Neural crest cell (in vitro differentiated cells): Measurements from ENCODE around the gene VSIG10. TPM values are rescaled to one million over a fixed set of nuclear protein-coding genes. Genes with fewer than 3 reads are reported as not detected.

ENCODE experiments used
- DNase-seq: peaks from one replicate; pipeline ENCODE4 v3.0.0; 2021; ENCODE audit warnings: low read depth, mixed read lengths, low spot score
- H3K27ac Mint-ChIP-seq: one replicate; pipeline ENCODE4 v1.8.0; 2021; ENCODE audit warnings: mild to moderate bottlenecking, mixed read lengths; ENCODE audit not compliant: unreplicated experiment
- H3K27me3 Mint-ChIP-seq: 2 replicates; pipeline ENCODE4 v1.8.0; 2021; ENCODE audit warnings: low read depth, mild to moderate bottlenecking, mixed read lengths
- H3K36me3 Mint-ChIP-seq: 2 replicates; pipeline ENCODE4 v1.8.0; 2021; ENCODE audit warnings: low read depth, mild to moderate bottlenecking, mixed read lengths
- H3K4me1 Mint-ChIP-seq: 2 replicates; pipeline ENCODE4 v1.8.0; 2021; ENCODE audit warnings: mixed read lengths
- H3K4me3 Mint-ChIP-seq: one replicate; pipeline ENCODE4 v1.8.0; 2021; ENCODE audit warnings: mild to moderate bottlenecking, mixed read lengths
- H3K9me3 Mint-ChIP-seq: 2 replicates; pipeline ENCODE4 v1.8.0; 2021; ENCODE audit warnings: mixed read lengths
- CTCF ChIP-seq: fragments of 200-600 bp; sonication (generic); conservative IDR thresholded peaks from 2 replicates; pipeline ENCODE4 v1.5.0; 2021; ENCODE audit warnings: antibody characterized with exemption, mild to moderate bottlenecking
- total RNA-seq: library from RNA; stranded (reverse); gene quantifications from 2 replicates; pipeline ENCODE4 v1.2.1, GENCODE V29; 2021

The VSIG10 gene
- total RNA-seq, 1 donor from 2014 or later = 26.8 TPM

DNA sequence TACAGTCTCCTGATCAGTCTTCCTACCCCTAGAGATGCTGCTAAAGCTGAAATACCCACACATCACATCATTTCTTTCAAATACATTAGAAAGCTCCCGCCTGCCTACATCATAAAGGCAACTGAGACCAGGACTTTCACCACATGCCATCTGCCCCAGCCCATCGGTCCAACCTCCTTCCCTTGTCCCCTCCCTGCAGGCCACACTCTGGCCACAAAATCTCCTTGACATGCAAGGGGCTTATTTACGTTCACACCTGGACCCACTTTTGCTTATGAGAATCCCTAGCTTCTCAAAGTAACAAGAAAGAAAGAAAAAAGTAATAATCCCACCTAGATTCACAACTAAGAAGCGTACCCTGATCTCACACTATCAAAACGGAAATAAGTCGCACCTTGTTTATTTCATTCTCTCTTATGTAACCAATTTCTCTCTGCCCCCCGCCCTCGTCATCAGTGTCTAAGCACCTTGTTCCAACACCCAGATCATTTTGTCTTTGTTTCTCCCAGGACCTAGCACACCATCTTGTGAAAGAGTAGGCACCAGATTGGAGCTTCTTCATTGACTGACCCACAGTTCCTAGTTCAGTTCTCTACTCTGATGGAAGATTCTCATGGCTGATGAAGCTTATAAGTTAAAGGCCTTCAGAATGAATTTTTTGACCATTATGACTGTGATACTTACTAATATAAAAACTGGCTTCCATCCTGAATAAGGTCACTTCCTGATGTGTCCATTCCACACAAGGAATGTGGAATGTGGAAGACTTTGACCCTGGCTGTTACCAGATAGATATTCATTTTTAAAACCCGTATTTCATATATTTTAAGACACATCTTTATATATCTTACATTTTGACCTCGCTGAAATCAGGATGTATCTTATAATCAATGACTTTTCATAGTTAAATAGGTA, 50.5 kb downstream of the VSIG10 start:
- H3K36me3 Mint-ChIP-seq = peaks cover 11% of the 10 kb centered on the region
- no peak overlapping the region for H3K27ac Mint-ChIP-seq
- no peak for DNase-seq
- TF ChIP-seq CTCF = no peak
- peaks cover 17% of the 10 kb centered on the region for H3K4me1 Mint-ChIP-seq
- H3K27me3 Mint-ChIP-seq = no peaks in the 10 kb centered on the region
- H3K9me3 Mint-ChIP-seq = peaks cover 2% of the 10 kb centered on the region
- no peak overlapping the region for H3K4me3 Mint-ChIP-seq

GRCh38 chr12:118052324-118053070, 51.3 kb downstream of the VSIG10 start:
- H3K27me3 Mint-ChIP-seq = no peaks in the 10 kb centered on the region

DNA sequence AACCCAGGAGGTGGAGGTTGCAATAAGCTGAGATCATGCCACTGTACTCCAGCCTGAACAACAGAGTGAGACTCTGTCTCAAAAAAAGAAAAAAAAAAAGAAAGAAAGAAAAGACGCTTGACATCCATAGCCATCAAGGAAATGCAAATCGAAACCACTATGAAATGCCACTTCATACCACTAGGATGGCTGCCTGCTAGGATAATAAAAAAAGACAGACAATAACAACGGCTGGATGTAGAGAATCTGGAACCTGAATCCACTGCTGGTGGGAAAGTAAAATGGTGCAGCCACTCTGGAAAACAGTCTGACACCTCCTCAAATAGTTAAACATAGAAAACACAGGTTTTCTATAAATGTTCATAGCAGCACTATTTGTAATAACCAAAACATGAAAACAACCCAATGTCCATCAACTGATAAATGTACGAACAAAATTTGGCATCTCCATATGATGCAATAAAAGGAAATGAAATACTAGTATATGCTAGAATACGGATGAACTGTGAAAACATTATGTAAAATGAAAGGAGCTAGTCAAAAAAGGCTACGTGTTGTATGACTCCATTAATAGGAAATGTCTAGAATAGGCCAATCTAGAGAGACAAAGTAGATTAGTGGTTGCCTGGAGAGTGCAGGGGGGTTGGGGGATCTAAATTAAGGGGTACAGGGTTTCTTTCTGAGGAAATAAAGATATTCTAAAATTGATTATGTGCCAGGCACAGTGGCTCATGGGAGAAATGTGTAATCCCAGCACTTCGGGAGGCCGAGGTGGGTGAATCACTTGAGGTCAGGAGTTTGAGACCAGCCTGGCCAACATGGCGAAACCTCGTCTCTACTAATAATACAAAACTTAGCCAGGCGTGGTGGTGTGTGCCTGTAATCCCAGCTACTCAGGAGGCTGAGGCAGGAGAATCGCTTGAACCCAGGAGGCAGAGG, 52.6 kb downstream of the VSIG10 start:
- peak; percentile 39 for TF ChIP-seq CTCF
- Mint-ChIP-seq H3K4me1 (peaks cover 17% of the 10 kb centered on the region), H3K36me3 (peaks cover 10% of the 10 kb centered on the region), H3K27ac (no peak overlapping the region), H3K4me3 (no peak overlapping the region), H3K9me3 (peaks cover 2% of the 10 kb centered on the region), H3K27me3 (no peaks in the 10 kb centered on the region)
- no peak for DNase-seq

More at GRCh38 chr12:118052324-118053070, 51.3 kb downstream of the VSIG10 start:
- Mint-ChIP-seq H3K36me3 (peaks cover 11% of the 10 kb centered on the region), H3K4me3 (no peak overlapping the region), H3K9me3 (peaks cover 2% of the 10 kb centered on the region), H3K27ac (peak overlapping the region; percentile 75), H3K4me1 (peaks cover 17% of the 10 kb centered on the region)
- DNase-seq = no peak
- no peak for TF ChIP-seq CTCF

DNA sequence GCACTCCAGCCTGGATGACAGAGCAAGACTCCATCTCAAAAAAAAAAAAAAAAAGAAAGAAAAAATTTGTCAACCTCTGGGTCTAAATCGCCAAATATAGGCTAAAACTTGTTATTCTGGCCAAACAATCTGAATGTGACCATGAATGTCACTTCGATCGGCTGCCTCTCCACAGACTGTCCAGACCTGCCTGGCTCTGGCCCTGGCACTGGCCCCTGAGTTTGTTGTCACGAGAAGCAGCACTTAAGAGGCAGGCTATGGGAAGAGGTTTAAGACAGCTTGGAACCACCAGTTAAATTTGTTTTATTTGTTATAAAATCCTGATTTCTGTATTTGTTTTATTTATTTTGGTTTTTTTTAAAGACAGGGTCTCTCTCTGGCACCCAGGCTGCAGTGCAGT, 57.4 kb downstream of the VSIG10 start:
- H3K36me3 Mint-ChIP-seq = peaks cover 22% of the 10 kb centered on the region
- H3K4me3 Mint-ChIP-seq = no peak overlapping the region
- no peaks in the 10 kb centered on the region for H3K27me3 Mint-ChIP-seq
- H3K9me3 Mint-ChIP-seq = no peaks in the 10 kb centered on the region
- H3K4me1 Mint-ChIP-seq = no peaks in the 10 kb centered on the region
- no peak overlapping the region for H3K27ac Mint-ChIP-seq
- DNase-seq = no peak
- TF ChIP-seq CTCF = no peak

DNA sequence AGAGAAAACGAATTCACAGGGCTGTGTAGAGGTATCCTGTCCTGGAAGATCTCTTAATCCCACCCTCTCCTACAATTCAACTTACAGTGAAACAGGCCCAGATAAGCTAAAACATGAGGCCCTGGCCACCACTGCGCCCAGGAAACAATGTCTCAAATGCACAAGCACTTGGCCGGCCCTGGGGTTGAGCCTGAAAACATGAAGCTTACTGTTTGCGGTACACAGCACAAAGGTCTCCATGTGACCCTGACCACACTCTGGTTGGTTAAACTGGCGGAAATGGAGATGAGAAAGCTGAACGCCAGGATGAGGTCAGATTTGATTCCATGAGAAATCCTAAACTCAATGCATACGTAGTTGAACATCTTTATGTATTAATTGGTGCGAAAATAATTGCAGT, 59.2 kb downstream of the VSIG10 start:
- H3K27me3 Mint-ChIP-seq = no peaks in the 10 kb centered on the region
- H3K4me1 Mint-ChIP-seq = no peaks in the 10 kb centered on the region
- peaks cover 27% of the 10 kb centered on the region for H3K36me3 Mint-ChIP-seq
- H3K4me3 Mint-ChIP-seq = no peak overlapping the region
- H3K9me3 Mint-ChIP-seq = no peaks in the 10 kb centered on the region
- no peak for TF ChIP-seq CTCF
- H3K27ac Mint-ChIP-seq = no peak overlapping the region
- no peak for DNase-seq
